ENCODE measurements around the gene TFPI.

Gene TFPI

DNA sequence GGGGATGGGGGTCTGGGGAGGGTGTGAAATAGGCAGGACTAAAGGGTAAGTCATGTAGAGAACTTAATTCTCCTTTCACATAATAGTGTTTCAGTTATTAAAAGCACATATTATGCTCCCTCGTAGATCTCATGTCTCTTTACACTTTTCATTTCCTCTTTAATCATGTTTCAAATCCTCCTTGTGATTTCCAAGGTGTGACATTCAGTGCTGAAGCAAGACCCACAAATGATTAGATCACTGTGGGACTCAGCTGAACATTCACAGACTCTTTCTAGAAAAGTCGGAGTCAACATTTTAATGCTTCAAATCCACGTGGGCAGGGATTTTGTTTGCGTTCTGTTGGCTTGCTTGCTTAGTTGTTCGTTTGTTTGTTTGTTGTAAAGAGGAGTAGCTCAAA is 71.4 kb downstream of the TFPI start:
- ChIA-PET CTCF (no interaction called here), POLR2A (ENCODE audit: low non-redundant PET) (no interaction called here)
- DNase-seq (ENCODE audit: low spot score) = no peak
- H3K27ac ChIP-seq = no peak overlapping the region
- TF ChIP-seq, protein P1, sequence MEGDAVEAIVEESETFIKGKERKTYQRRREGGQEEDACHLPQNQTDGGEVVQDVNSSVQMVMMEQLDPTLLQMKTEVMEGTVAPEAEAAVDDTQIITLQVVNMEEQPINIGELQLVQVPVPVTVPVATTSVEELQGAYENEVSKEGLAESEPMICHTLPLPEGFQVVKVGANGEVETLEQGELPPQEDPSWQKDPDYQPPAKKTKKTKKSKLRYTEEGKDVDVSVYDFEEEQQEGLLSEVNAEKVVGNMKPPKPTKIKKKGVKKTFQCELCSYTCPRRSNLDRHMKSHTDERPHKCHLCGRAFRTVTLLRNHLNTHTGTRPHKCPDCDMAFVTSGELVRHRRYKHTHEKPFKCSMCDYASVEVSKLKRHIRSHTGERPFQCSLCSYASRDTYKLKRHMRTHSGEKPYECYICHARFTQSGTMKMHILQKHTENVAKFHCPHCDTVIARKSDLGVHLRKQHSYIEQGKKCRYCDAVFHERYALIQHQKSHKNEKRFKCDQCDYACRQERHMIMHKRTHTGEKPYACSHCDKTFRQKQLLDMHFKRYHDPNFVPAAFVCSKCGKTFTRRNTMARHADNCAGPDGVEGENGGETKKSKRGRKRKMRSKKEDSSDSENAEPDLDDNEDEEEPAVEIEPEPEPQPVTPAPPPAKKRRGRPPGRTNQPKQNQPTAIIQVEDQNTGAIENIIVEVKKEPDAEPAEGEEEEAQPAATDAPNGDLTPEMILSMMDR (conservative IDR thresholded peaks at IDR 0.05; ENCODE audit: low read depth) = no peak

DNA sequence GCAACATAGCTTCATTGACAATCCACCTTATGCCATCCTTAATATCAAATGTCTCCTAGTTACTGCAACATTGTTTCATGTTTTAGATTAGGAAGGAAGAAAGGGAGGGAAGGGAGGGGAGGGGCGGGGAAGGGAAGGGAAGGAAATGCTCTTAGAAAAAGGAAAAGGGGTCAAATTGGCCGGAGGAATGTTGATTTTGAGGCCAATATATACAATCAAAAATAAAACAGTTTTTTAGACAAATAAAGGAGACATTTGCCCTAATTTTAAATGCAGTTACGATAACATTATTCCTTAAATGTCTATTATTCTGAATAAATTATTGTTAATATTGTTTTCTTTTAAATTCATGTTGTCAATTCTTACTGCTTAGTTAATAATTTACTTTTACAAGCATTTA is 72.7 kb downstream of the TFPI start:
- ChIA-PET POLR2A (ENCODE audit: low non-redundant PET) (no interaction called here), CTCF (no interaction called here)
- TF ChIP-seq, protein P1 (conservative IDR thresholded peaks at IDR 0.05; ENCODE audit: low read depth) = no peak
- no peak overlapping the region for H3K27ac ChIP-seq
- no peak for DNase-seq (ENCODE audit: low spot score)

DNA sequence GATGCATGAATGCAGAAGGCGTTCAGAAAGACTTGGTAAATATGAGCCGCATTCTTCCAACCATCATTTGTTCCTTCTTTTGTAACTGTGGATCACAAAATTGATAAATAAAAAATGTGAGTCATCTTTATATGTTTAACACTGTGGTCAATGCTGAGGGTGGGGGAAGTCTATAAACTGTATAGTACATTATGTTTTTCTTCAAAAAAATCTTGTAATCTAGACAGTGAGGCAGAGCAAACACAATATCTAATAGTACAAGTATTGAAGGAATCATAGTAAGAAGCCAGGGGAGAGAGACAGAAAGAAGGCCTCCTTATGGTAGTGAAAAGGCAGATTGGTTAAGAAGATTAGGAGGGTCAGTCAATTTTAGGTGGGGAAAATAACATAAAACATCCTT is 75.5 kb downstream of the TFPI start:
- TF ChIP-seq, protein P1 (conservative IDR thresholded peaks at IDR 0.05; ENCODE audit: low read depth) = no peak
- ChIA-PET POLR2A (ENCODE audit: low non-redundant PET) (no interaction called here), CTCF (interaction anchor here (0.5 to 0.6 kb wide), 2 partner anchors 68 to 234 kb away, joined by 3 to 5 read pairs; no protein-coding TSS in a partner anchor)
- no peak for DNase-seq (ENCODE audit: low spot score)
- no peak overlapping the region for H3K27ac ChIP-seq

DNA sequence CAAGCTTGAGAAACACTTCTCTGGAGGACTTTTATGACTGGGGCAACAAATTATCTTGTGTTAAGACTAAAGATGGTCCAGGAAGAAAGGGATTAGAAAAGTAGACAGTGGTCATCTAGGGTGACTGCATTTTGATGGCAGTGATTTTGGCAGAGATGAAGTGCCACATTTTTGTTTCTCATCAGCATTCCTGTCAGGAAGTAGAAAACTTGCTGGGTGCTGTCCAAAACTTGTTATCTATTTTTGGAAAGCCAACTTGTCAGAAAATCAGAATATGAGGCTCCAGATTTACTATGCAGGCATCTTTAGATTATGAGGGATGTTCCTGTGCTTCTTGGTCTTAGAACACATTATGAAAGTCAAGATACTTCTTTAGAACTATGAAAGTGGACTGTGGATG is 77.2 kb downstream of the TFPI start:
- TF ChIP-seq, protein P1 (conservative IDR thresholded peaks at IDR 0.05; ENCODE audit: low read depth) = no peak
- ChIA-PET CTCF (no interaction called here), POLR2A (ENCODE audit: low non-redundant PET) (no interaction called here)
- DNase-seq (ENCODE audit: low spot score) = no peak
- no peak overlapping the region for H3K27ac ChIP-seq

DNA sequence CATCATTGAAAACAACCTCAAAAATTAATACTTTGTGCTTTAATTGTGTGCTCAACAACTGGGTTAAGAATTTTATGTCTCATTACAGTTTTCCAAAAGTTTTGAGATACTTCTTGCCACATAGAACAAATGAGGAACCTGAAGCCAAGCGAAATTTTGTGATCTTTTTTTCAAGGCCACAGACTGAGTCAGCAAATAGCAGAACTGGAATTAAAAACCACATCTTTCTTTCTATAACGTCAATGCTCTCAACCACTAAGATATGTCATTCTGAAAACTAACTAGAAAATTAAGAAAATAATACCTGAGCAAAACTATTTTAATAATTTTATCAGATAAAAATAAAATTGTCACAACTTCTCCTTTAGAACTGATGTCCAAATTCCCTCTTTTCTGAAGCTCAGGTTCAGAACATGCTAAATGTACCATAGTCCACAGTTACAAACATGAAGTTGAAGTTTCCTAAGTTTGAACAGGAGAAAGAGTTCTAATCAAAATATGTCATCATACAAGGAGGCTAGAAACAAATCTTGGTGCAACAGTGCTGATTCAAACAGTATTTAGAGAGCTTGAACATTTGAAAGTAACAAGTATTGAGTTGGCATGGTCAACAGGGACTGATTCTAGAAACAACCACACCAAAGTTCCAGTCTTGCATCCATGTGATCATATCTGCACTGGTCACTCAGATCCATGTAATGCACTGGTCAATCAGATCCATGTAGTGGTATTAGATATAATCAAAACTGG is 78.6 kb downstream of the TFPI start:
- CTCF ChIA-PET = interaction anchor here (0.6 kb wide), 2 partner anchors 24 to 34 kb away, joined by 3 to 4 read pairs; no protein-coding TSS in a partner anchor
- no peak for DNase-seq (ENCODE audit: low spot score)
- TF ChIP-seq, protein P1 (conservative IDR thresholded peaks at IDR 0.05; ENCODE audit: low read depth) = no peak

DNA sequence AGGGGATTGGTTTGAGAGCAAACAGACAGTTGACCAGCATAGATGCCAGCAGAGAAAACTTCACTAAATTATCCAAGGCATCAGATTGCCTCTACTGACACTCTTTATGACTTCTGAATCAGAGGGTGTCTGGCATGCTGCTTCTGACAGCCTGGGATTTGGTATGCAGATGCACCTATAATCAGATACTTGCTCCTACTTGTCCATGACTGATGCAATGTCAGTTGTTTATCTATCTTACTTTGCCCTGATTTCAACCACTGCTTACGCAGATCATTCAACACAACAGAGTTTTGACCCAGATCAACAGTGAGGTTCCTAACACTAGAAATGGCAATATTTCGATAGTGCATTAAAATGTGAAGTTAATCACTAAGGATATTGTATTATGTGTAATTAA is 83.5 kb downstream of the TFPI start:
- TF ChIP-seq, protein P1 (conservative IDR thresholded peaks at IDR 0.05; ENCODE audit: low read depth) = no peak
- ChIA-PET CTCF (no interaction called here), POLR2A (ENCODE audit: low non-redundant PET) (no interaction called here)
- DNase-seq (ENCODE audit: low spot score) = peak; percentile 50
- H3K27ac ChIP-seq = no peak overlapping the region

More for the DNA sequence above, 78.6 kb downstream of the TFPI start:
- H3K27ac ChIP-seq = no peak overlapping the region
- POLR2A ChIA-PET (ENCODE audit: low non-redundant PET) = no interaction called here

All from RWPE1 (cell line).